Measurements from ENCODE around the gene AGA.

Gene AGA

DNA sequence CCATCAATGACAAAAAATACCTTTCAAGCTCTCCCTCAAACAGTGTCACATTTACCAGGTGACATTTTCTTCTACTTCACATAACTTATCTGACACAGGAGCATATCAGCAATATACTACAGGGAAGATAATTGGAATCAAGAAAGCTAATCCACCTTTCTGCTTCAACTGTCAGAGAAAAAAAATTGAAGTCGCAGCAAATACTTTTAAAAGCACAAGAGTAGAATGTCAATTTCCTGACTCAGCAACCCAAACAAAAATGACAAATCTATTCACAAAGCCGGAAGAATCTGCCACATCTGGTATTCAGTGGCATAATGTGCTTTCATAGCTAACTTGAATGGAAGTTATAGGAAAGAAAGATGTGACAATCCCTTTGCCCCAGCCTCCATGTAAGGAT is 36.7 kb downstream of the AGA start:
- TF ChIP-seq, protein P1, sequence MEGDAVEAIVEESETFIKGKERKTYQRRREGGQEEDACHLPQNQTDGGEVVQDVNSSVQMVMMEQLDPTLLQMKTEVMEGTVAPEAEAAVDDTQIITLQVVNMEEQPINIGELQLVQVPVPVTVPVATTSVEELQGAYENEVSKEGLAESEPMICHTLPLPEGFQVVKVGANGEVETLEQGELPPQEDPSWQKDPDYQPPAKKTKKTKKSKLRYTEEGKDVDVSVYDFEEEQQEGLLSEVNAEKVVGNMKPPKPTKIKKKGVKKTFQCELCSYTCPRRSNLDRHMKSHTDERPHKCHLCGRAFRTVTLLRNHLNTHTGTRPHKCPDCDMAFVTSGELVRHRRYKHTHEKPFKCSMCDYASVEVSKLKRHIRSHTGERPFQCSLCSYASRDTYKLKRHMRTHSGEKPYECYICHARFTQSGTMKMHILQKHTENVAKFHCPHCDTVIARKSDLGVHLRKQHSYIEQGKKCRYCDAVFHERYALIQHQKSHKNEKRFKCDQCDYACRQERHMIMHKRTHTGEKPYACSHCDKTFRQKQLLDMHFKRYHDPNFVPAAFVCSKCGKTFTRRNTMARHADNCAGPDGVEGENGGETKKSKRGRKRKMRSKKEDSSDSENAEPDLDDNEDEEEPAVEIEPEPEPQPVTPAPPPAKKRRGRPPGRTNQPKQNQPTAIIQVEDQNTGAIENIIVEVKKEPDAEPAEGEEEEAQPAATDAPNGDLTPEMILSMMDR (conservative IDR thresholded peaks at IDR 0.05), result no peak
- no peak for TF ChIP-seq ZFX (IDR thresholded peaks at IDR 0.05)
- H3K27ac ChIP-seq, result no peak overlapping the region

DNA sequence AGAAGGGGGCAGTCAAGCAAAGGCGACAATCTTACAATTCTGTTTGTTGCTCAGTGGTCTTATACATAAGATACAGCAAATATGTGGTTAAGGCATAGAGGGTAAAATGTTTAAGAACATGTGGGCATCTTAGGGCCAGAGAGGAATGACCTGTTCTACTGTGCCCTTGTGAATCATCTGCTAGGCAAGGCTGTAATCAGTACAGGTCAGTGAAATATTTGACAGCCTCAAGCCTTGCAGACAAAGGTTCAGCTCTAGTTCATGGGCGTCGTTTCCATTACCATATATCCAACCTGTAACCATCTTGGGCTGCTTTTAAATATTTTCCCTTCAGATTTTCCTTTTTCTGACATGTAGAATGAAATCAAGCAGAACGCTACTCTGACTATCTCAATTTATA is 37.3 kb downstream of the AGA start:
- TF ChIP-seq, protein P1 (conservative IDR thresholded peaks at IDR 0.05), result no peak
- no peak for TF ChIP-seq ZFX (IDR thresholded peaks at IDR 0.05)
- H3K27ac ChIP-seq, result no peak overlapping the region

DNA sequence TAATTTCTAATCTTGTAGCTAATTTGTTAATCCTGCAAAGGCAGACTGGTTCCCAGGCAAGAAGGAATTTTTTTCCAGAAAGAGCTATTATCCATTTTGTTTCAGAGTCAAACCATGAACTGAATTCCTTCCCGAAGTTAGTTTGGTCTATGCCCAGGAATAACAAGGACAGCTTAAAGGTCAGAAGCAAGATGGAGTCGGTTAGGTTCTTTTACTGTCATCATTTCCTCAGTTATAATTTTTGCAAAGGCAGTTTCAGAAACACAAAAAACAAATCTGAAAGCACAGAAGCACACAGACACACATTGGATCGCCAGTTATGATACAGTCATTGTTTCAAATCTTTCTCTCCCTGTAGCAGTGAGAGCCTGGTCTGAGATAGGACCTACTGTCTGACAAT is 37.9 kb downstream of the AGA start:
- no peak for TF ChIP-seq ZFX (IDR thresholded peaks at IDR 0.05)
- TF ChIP-seq, protein P1 (conservative IDR thresholded peaks at IDR 0.05), result no peak
- no peak overlapping the region for H3K27ac ChIP-seq

DNA sequence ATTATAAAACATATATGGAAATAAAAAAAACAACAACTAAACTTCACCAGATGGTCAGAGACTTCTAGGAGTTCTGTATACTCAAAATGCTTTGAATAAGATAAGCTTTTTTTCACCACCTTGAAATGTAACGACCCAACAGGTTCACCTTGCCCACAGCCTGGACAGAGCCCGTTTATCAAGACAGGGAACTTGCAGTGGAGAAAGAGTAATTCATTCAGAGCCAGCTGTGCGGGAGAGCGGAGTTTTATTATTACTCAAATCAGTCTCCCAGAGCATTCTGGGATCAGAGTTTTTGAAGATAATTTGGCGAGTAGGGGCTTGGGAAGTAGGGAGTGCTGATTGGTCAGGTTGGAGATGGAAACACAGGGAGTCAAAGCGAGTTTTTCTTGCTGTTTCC is 38.5 kb downstream of the AGA start:
- TF ChIP-seq ZFX (IDR thresholded peaks at IDR 0.05), result no peak
- TF ChIP-seq, protein P1 (conservative IDR thresholded peaks at IDR 0.05), result no peak
- H3K27ac ChIP-seq, result no peak overlapping the region

DNA sequence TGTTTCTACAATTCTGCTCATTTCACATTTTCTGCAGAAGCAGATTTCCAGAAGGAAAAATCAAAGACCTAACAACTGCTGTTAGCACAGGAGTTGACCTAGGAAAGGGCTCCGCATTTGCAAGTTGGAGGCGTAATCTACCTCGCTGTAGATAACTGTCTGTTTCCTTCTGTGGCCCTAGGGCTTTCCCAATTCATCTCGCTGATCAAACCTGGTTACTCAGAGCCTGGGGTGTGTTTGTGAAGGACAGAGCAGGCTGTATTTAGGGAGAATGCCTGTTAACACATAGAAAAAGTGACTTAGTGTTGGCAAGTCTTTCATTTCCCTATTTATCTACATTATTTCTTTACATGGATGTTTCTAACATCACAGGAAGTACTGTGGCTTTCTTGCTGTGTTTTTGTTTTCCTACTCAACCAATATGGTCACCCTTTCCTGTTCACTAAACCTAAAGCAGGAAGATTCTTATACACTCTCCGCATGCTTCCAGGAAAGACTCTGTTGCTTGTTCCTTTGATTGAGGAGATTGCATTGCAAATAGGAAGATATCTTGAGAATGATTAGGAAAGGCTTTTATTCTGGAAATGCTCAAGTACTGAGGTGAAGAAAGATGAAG is 40.5 kb downstream of the AGA start:
- no peak overlapping the region for H3K27ac ChIP-seq
- TF ChIP-seq ZFX (IDR thresholded peaks at IDR 0.05), result no peak
- TF ChIP-seq, protein P1 (conservative IDR thresholded peaks at IDR 0.05), result no peak

DNA sequence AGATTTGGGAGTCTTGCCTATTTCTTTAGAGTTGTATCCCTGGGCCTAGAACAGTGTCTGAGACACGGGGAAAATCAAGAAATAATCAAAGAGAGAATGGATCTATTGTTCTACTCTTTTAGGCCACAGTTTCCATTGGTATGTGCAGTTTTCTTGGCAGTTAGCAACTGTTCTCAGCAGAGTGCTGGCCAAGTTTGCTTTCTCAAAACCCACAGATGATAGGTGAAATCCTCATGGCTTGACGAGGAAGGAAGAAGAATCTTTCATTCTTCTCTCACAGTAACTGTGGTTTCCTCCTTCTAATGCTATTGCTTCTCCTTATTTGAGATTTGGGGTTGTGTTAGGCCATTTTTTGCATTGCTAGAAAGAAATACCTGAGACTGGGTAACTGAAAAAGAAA is 42.2 kb downstream of the AGA start:
- TF ChIP-seq ZFX (IDR thresholded peaks at IDR 0.05), result no peak
- TF ChIP-seq, protein P1 (conservative IDR thresholded peaks at IDR 0.05), result no peak

DNA sequence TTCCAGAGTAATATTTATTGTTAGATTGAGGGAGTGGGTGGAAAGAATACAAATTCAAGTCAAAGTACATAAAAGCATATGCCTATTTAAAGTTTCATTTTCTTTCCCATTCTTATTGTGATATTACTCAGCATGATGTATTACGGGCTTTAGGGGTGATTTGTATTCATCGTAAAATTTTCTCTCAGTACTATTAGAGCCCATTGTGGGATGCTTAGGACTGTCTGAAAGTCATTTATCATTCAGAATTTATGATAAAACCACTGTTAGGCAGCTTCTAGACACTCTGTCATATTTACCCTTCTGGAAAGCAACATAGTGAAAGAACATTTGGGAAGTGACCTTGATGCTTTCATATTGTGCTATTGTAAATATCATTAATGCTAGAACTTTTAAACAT is 45.9 kb downstream of the AGA start:
- no peak overlapping the region for H3K27ac ChIP-seq
- TF ChIP-seq ZFX (IDR thresholded peaks at IDR 0.05), result no peak
- TF ChIP-seq, protein P1 (conservative IDR thresholded peaks at IDR 0.05), result no peak

More for the DNA sequence above, 42.2 kb downstream of the AGA start:
- H3K27ac ChIP-seq, result no peak overlapping the region
